ENCODE data around the gene GPR160.
"Not testable (repeated sequence)": the region's sequence is repeated elsewhere in the genome, so short reads cannot be mapped to it uniquely, and the experiment has no call there.

GPR160 gene

DNA sequence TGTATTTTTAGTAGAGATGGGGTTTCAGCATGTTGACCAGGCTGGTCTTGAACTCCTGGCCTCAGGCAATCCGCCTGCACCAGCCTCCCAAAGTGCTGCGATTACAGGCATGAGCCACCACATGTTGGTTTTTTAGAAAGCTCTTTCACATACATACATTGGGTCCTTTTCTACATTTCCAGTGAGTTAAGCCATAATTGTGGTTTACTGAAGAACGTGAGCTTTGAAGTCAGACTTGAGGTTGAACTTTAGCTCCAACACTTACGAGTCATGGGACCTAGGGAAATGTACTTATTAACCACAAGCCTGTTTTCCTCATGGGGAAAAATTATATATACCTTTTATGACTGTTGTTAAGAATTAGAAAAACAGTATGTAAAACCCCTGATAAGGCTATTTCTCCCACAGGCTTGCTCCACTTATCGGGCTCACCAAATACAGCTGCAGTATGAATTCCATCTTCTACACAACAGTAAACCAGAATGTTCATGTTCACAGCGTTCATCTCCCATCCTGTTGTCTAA, 39.0 kb downstream of the GPR160 start:
- no peak for DNase-seq

- no peak for DNase-seq
Observed at GRCh38 chr3:170077361-170077760, 39.6 kb downstream of the GPR160 start.

- DNase-seq = no peak
Observed at GRCh38 chr3:170078620-170079281, 41.0 kb downstream of the GPR160 start.

DNA sequence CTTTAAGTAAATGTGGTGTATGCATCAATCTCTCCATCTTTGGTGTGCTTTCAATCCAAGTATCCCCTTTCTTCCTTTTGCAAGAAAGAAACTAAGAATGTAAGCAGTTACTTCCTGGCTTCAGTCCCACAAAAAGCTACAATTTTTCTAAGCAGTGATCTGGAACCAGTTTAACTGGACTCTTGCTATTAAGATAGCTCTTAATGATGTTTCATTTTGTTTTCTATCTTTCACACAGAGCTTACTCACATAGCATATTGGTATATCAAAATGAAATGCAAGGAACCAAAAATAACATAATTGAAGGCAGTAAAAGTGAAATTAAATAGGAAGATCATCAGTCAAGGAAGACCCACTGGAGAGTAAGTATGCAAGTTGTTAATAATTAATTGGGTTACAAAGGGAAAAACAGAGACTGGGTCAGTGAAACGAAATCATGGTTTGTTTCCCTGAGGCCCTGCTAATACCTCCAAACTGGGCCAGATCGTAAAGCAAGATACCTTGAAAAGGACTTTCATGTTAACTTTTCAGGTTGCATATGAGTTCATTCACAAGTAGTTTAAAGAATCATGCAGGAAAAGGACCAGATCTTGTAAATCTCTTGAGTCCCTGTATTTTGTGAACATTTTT, 41.9 kb downstream of the GPR160 start:
- DNase-seq = no peak

DNA sequence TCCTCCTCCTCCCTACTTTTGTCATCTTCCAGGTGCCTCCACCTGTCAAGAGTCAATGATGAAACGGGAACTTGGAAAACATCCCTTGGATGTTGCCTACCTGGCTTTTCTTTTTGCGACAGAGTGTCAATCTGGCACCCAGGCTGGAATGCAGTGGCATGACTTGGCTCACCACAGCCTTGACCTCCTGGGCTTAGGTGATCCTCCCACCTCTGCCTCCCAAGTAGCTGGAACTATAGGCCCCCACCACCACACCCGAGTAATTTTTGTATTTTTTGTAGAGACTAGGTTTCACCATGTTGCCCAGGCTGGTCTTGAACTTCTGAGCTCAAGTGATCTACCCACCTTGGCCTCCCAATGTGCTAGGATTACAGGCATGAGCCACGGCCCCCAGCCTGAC, 42.8 kb downstream of the GPR160 start:
- no peak for DNase-seq

GRCh38 chr3:170081079-170081741, 43.4 kb downstream of the GPR160 start:
- DNase-seq = no peak

GRCh38 chr3:170083343-170083742, 45.5 kb downstream of the GPR160 start:
- DNase-seq = no peak

GRCh38 chr3:170085396-170085795, 47.6 kb downstream of the GPR160 start:
- DNase-seq = no peak

DNA sequence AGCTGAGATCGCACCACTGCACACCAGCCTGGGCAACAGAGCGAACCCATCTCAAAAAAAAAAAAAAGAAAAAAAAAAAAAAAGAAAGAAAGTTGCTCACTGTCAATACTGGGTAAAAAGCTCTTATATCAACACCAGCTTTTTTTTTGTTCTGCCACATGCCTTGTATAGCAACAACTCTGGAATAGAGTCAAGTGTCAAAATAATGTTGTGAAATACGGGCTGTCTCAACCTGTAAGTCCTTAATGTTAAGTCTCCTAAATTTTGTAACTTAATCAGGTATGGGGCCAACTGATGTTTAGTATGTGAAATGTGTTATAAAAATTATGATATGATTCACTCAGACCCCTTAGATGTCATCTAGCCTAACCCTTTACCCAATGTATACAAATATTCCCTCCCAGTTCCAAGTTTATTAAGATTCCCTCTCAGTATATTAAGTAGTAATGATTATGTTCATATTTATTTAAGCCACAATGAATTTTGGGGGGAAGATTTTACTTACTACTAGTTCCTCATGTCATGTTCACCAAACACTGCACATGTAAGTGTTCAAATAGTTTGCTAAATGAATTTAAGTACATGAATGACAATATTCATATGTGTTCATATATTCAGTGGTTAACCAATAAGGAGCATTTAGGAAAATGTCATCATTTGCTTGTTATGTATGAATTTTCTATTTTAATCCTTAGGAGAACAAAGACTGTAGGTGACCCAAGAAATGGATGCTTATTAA, 52.2 kb downstream of the GPR160 start:
- no peak for DNase-seq

DNA sequence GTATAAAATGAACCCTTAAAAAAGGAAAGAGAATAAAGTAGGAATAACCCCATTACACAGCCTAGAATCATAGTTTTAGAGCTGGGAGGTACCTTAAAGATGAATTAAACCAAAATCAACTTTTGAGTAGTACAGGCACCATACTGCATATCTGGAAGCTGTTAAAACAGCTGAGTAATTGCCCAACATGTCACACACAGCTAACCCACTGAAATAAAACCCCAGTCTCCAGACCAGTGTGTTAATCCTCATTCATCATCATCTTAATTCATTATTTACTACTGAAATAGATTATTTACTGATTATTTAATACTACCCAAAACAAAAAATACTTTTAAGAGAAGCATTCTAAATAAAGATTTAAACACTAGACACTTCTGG, 52.8 kb downstream of the GPR160 start:
- DNase-seq = no peak

- DNase-seq = no peak
Observed at GRCh38 chr3:170092907-170093306, 55.1 kb downstream of the GPR160 start.

DNA sequence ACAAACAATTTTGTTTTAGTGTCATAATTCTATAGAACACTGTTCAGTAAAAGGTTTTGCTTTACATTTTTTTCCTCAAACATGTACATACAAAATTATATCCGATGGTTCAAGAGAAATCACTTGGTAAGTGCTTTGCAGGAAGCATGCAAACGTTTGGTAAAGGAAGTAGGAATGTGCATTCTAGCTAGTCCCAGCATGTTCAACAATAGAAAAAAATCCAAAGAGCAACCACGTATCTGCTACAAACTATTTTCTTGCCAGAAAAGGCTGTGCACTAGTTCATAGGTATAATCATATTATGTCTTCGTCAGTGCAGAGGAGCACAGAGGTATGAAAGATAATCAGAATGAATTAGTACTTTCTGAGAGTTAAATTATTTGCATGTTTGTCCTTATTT, 58.0 kb downstream of the GPR160 start:
- no peak for DNase-seq

DNA sequence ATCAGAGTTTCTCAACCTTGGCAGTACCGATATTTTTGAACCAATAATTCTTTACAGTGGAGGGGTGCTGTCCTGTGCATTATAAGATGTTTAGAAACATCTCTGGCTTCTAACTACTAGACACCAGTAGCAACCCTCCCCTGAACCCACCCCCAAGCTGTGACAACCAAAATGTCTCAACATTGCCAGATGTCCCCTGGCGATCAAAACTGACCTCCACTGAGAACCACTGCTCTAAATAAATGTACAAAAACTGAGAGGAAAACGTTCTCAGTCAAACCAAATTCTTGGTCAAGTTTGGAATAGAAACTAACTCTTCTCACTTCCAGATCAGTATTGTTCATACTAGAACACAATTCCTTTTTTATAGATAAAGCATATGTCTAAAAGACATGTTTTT, 58.5 kb downstream of the GPR160 start:
- DNase-seq = no peak

DNA sequence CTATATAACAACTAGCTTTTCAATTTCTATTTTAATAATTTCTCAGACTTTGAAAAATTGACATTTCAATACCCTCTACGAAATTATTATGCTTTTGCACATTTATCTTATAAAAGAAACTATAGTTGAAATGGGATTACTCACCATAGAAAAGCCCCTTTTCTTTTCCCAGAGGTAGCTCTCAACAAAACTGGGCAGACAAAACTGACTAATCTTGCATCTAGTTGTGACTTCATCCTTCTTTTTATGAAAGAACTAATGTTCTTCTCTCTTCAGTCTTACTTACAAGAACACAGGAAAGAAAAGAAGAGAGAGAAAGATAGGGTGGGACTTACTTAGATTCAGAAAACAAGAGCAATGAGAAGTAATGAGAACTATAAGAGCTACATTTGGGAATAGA, 61.0 kb downstream of the GPR160 start:
- no peak for DNase-seq

DNA sequence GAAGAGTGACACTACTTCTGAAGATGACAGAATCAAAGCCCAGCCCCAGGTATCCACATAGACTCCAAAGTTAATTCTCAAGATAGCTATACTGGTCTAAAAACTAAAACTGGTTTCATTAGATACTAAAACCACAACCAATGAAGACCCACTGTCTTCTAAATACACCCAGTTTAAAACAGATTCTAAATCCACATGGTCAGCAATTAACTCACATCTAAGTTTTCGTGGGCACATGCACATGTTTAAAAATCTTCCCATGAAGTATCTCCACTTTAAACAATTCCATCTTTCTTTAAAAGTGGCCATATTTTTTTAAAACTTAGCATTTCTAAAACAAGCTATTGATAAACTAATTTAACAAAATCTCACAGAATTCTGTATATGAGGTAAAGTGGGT, 63.1 kb downstream of the GPR160 start:
- DNase-seq = no peak

- no peak for DNase-seq
Observed at GRCh38 chr3:170102431-170102830, 64.6 kb downstream of the GPR160 start.

DNA sequence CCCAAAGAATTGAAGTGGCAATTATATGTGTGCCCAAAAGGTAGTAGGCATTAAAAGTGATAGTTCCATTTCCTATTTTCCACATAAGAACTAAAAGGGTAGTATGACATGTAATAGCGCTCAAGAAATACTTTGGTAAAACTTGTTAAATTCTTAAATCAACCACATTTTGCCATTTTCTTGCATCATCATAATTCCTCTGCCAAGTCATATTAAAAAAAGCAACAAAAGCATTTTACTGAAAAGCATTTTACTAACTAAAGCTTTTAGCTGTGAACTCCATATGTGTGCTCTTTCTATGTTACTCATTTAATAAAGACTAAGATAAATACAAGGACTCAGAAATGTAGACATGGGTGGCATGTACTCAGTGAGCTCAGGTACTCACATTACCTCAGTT, 70.1 kb downstream of the GPR160 start:
- no peak for DNase-seq

DNA sequence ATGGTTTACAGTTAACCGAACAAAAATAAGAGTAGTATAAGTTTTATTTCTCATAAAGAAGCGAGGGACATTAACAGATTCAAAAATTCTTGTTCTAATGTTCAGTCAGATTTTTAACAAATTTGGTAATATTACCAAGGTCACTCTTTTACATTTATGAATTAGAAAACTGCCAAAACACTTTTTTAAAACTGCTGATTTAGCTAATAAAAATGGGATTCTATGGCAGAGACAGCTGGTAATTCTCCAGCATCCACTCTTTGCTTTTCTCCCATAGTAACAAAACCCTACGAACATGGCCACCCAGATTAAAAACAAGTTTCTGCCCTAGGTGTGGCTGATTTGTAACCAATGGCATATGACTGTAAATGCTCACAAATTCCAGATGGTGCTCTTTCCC, 71.2 kb downstream of the GPR160 start:
- DNase-seq = no peak

GRCh38 chr3:170109579-170110293, 71.9 kb downstream of the GPR160 start:
- DNase-seq = peak; percentile 46

GRCh38 chr3:170111147-170111771, 73.5 kb downstream of the GPR160 start:
- no peak for DNase-seq

- not testable (repeated sequence) for DNase-seq
Observed at GRCh38 chr3:170114165-170114564, 76.4 kb downstream of the GPR160 start.

- DNase-seq = no peak
Observed at GRCh38 chr3:170117134-170117533, 79.3 kb downstream of the GPR160 start.
